GM19035 (cell line): ENCODE results near the gene ONECUT3.

Experiments used
- ATAC-seq: cut with Tn5 transposase; IDR thresholded peaks from one replicate; pipeline ENCODE4 v1.9.1; 2021; ENCODE audit not compliant: unreplicated experiment

Gene ONECUT3

GRCh38 chr19:1813192-1814182, 60.2 kb downstream of the ONECUT3 start:
- ATAC-seq = no peak

- no peak for ATAC-seq
These were observed 61.1 kb downstream of the ONECUT3 start for GRCh38 chr19:1814391-1814790.

- no peak for ATAC-seq
These were observed 61.7 kb downstream of the ONECUT3 start for GRCh38 chr19:1814833-1815604.

- no peak for ATAC-seq
These were observed 62.6 kb downstream of the ONECUT3 start for GRCh38 chr19:1815605-1816529.

- ATAC-seq = no peak
These were observed 63.4 kb downstream of the ONECUT3 start for GRCh38 chr19:1816530-1817298.

- no peak for ATAC-seq
These were observed 64.4 kb downstream of the ONECUT3 start for GRCh38 chr19:1817553-1818179.

- no peak for ATAC-seq
These were observed 65.4 kb downstream of the ONECUT3 start for GRCh38 chr19:1818549-1819195.

- no peak for ATAC-seq
These were observed 66.3 kb downstream of the ONECUT3 start for GRCh38 chr19:1819341-1820255.

- no peak for ATAC-seq
These were observed 68.9 kb downstream of the ONECUT3 start for GRCh38 chr19:1822210-1822609.

- ATAC-seq = no peak
These were observed 69.7 kb downstream of the ONECUT3 start for GRCh38 chr19:1823020-1823419.

- ATAC-seq = no peak
These were observed 70.4 kb downstream of the ONECUT3 start for GRCh38 chr19:1823539-1824251.

GRCh38 chr19:1824252-1824622, 70.9 kb downstream of the ONECUT3 start:
- no peak for ATAC-seq

- no peak for ATAC-seq
These were observed 72.7 kb downstream of the ONECUT3 start for GRCh38 chr19:1825909-1826556.

- no peak for ATAC-seq
These were observed 73.5 kb downstream of the ONECUT3 start for GRCh38 chr19:1826557-1827521.

GRCh38 chr19:1827566-1828278, 74.4 kb downstream of the ONECUT3 start:
- no peak for ATAC-seq
